Measurements from ENCODE around the gene PHLDB3.
"Not testable (repeated sequence)": the region's sequence is repeated elsewhere in the genome, so short reads cannot be mapped to it uniquely, and the experiment has no call there.

Gene PHLDB3

GRCh38 chr19:43504426-43505185, at the start of gene PHLDB3:
TSS of gene PHLDB3 (minus strand) at chr19:43504746. CDS start at chr19:43504118, 628 bp downstream.
- DNase-seq (ENCODE audit: low spot score), result no peak

- DNase-seq (ENCODE audit: low spot score), result no peak
Observed at GRCh38 chr19:43553656-43554055, 49.1 kb upstream of the PHLDB3 start.

GRCh38 chr19:43552616-43553015, 48.1 kb upstream of the PHLDB3 start:
- no peak for DNase-seq (ENCODE audit: low spot score)

GRCh38 chr19:43552198-43552450, 47.6 kb upstream of the PHLDB3 start:
- no peak for DNase-seq (ENCODE audit: low spot score)

GRCh38 chr19:43551399-43552197, 47.1 kb upstream of the PHLDB3 start:
- DNase-seq (ENCODE audit: low spot score), result no peak

GRCh38 chr19:43548706-43549105, 44.2 kb upstream of the PHLDB3 start:
- no peak for DNase-seq (ENCODE audit: low spot score)

GRCh38 chr19:43547926-43548325, 43.4 kb upstream of the PHLDB3 start:
- DNase-seq (ENCODE audit: low spot score), result not testable (repeated sequence)

- no peak for DNase-seq (ENCODE audit: low spot score)
Observed at GRCh38 chr19:43546581-43546980, 42.0 kb upstream of the PHLDB3 start.

- no peak for DNase-seq (ENCODE audit: low spot score)
Observed at GRCh38 chr19:43545981-43546380, 41.4 kb upstream of the PHLDB3 start.

- no peak for DNase-seq (ENCODE audit: low spot score)
Observed at GRCh38 chr19:43545276-43545675, 40.7 kb upstream of the PHLDB3 start.

GRCh38 chr19:43544077-43544476, 39.5 kb upstream of the PHLDB3 start:
- DNase-seq (ENCODE audit: low spot score), result no peak

- no peak for DNase-seq (ENCODE audit: low spot score)
Observed at GRCh38 chr19:43541920-43542650, 37.5 kb upstream of the PHLDB3 start.

- no peak for DNase-seq (ENCODE audit: low spot score)
Observed at GRCh38 chr19:43540381-43540780, 35.8 kb upstream of the PHLDB3 start.

- DNase-seq (ENCODE audit: low spot score), result no peak
Observed at GRCh38 chr19:43538922-43539321, 34.4 kb upstream of the PHLDB3 start.

- DNase-seq (ENCODE audit: low spot score), result peak; percentile 19
Observed at GRCh38 chr19:43534816-43535761, 30.5 kb upstream of the PHLDB3 start.

GRCh38 chr19:43534305-43534815, 29.8 kb upstream of the PHLDB3 start:
- DNase-seq (ENCODE audit: low spot score), result no peak

GRCh38 chr19:43533546-43534304, 29.2 kb upstream of the PHLDB3 start:
- peak; percentile 81 for DNase-seq (ENCODE audit: low spot score)

GRCh38 chr19:43532962-43533545, 28.5 kb upstream of the PHLDB3 start, which contains the start of gene ZNF575:
TSS of gene ZNF575 (plus strand) at chr19:43533188. CDS start at chr19:43534423, 1,235 bp downstream.
- peak; percentile 42 for DNase-seq (ENCODE audit: low spot score)

GRCh38 chr19:43532571-43532961, 28.0 kb upstream of the PHLDB3 start:
- DNase-seq (ENCODE audit: low spot score), result no peak

Measured in hematopoietic multipotent progenitor cell treated with erythropoietin and hydrocortisone succinate and interleukin-3 and kit ligand, for 17 days (in vitro differentiated cells).